HepG2 (cell line): ENCODE data around the gene HEXD. TPM values are rescaled to one million over a fixed set of nuclear protein-coding genes. Genes with fewer than 3 reads are reported as not detected.

Source experiments
- ATAC-seq: fragments of 200-7000 bp; cut with Tn5 transposase; 3 replicates; pipeline ENCODE4 v1.9.1; 2020; ENCODE audit warnings: mild to moderate bottlenecking, moderate library complexity
- BruUV-seq: library from RNA; stranded (reverse); fragments of 400-500 nt; replicated peaks from 2 replicates; lab custom pipeline; 2021; lab: Mats Ljungman, UMichigan
- CTCF ChIA-PET: fragments of 300-600 bp; formaldehyde crosslinking; extraction: SDS; loops from one replicate; lab custom pipeline; 2021; ENCODE audit warnings: low total read pairs, inconsistent platforms, low intra/inter-chr PET ratio; lab: Yijun Ruan, JAX
- POLR2A ChIA-PET: fragments of 350-600 bp; sonication (Branson Sonifier 250); formaldehyde crosslinking; loops from one replicate; lab custom pipeline; 2020; ENCODE audit warnings: antibody characterized with exemption, inconsistent platforms; lab: Yijun Ruan, JAX
- DNase-seq: peaks from one replicate; pipeline ENCODE4 v3.0.0-alpha.2; 2015; ENCODE audit warnings: low spot score
- FAIRE-seq: peaks from 3 replicates; lab custom pipeline; 2011; peaks lifted over from hg19 to GRCh38; lab: Jason Lieb, UNC
- H2AFZ ChIP-seq: one replicate; pipeline ENCODE4 v1.6.1; 2011; ENCODE audit warnings: low read length, inconsistent platforms
- H3K27ac ChIP-seq: fragments of 300-600 bp; 3 replicates; pipeline ENCODE4 v1.8.0; 2011; ENCODE audit warnings: mixed run types, mild to moderate bottlenecking, mixed read lengths, low read length, inconsistent platforms; ENCODE audit not compliant: insufficient read depth; ENCODE audit errors: extremely low read length
- H3K27me3 ChIP-seq, 2 experiments: fragments of 200-600 bp in 1 of 2; 2 replicates in 1 of 2; 3 replicates in 1 of 2; pipeline versions ENCODE4 v1.6.0 to v1.8.0; 2011; ENCODE audit warnings: low read length in 2 of 2, mild to moderate bottlenecking in 2 of 2, moderate library complexity in 2 of 2, inconsistent platforms in 1 of 2; ENCODE audit not compliant: insufficient read depth in 2 of 2, control insufficient read depth in 1 of 2
- H3K36me3 ChIP-seq, 2 experiments: fragments of 200-600 bp in 1 of 2; replicated peaks in 1 of 2; 2 replicates in 1 of 2; 3 replicates in 1 of 2; pipeline versions ENCODE4 v1.5.1 to v1.8.0; 2011; ENCODE audit warnings: low read length in 2 of 2, inconsistent platforms in 1 of 2; ENCODE audit not compliant: insufficient read depth in 2 of 2, control insufficient read depth in 1 of 2
- H3K4me1 ChIP-seq: 2 replicates; pipeline ENCODE4 v1.5.1; 2012; ENCODE audit warnings: low read length, inconsistent platforms; ENCODE audit not compliant: insufficient read depth
- H3K4me2 ChIP-seq: 2 replicates; pipeline ENCODE4 v1.6.0; 2011; ENCODE audit warnings: low read depth, low read length, inconsistent platforms
- H3K4me3 ChIP-seq, 3 experiments: fragments of 200-600 bp in 1 of 3; sonication (generic), shearing (Covaris generic) in 1 of 3; replicated peaks in 1 of 3; 2 replicates each; pipeline ENCODE4 v1.5.1; 2011 to 2016; ENCODE audit warnings: low read length in 3 of 3, inconsistent platforms in 2 of 3, low read depth in 2 of 3, mild to moderate bottlenecking in 2 of 3, control low read depth in 1 of 3, mixed read lengths in 1 of 3; ENCODE audit not compliant: insufficient read depth in 1 of 3
- H3K79me2 ChIP-seq: one replicate; pipeline ENCODE4 v1.6.1; 2011; ENCODE audit warnings: low read length, inconsistent platforms; ENCODE audit not compliant: insufficient read depth
- H3K9ac ChIP-seq: 2 replicates; pipeline ENCODE4 v1.6.0; 2011; ENCODE audit warnings: mild to moderate bottlenecking, low read depth, low read length, inconsistent platforms; ENCODE audit not compliant: insufficient read depth
- H3K9me3 ChIP-seq: 2 replicates; pipeline ENCODE4 v1.5.1; 2012; ENCODE audit warnings: mild to moderate bottlenecking, low read length
- H4K20me1 ChIP-seq: 2 replicates; pipeline ENCODE4 v1.6.0; 2011; ENCODE audit warnings: inconsistent platforms, mild to moderate bottlenecking, low read length, moderate library complexity; ENCODE audit not compliant: insufficient read depth
- AGO2 ChIP-seq: fragments of 200-400 bp; formaldehyde crosslinking; optimal IDR thresholded peaks from 2 replicates; pipeline ENCODE3; 2017; ENCODE audit warnings: mild to moderate bottlenecking, low read depth, low read length, moderate library complexity
- HOXD1 ChIP-seq: sonication (generic); formaldehyde crosslinking; IDR thresholded peaks from 2 replicates; pipeline ENCODE4 v1.5.0; 2020; ENCODE audit warnings: missing genetic modification reagents
- NCOA1 ChIP-seq: sonication (generic); formaldehyde crosslinking; IDR thresholded peaks from 2 replicates; pipeline ENCODE4 v1.9.0; 2021; ENCODE audit warnings: missing genetic modification reagents
- ZBTB33 ChIP-seq: sonication (generic); formaldehyde crosslinking; IDR thresholded peaks from 2 replicates; pipeline ENCODE4 v1.4.0; 2020; ENCODE audit warnings: missing genetic modification reagents
- ZMAT3 ChIP-seq: sonication (generic); formaldehyde crosslinking; conservative IDR thresholded peaks from 2 replicates; pipeline ENCODE4 v1.7.0; 2021; ENCODE audit warnings: missing genetic modification reagents
- ZNF816 ChIP-seq: sonication (generic); formaldehyde crosslinking; IDR thresholded peaks from 2 replicates; pipeline ENCODE4 v1.8.0; 2022; ENCODE audit warnings: missing genetic modification reagents, mild to moderate bottlenecking, borderline replicate concordance
- WGBS: methylation state at CpG from one replicate; pipeline ENCODE4 v1.1.6; 2017; ENCODE audit warnings: low lambda C conversion rate; 5-methylcytosine and 5-hydroxymethylcytosine counted together
- in situ Hi-C: cut with HindIII; loops from 2 replicates; pipeline ENCODE4 v1.10.0; 2017; ENCODE audit warnings: low pct_unique_long_range_greater_than_20kb; ENCODE audit not compliant: extremely low pct_ligation_motif_present
- intact Hi-C: fragments of 100-400 bp; cut with micrococcal nuclease; formaldehyde crosslinking; loops from one replicate; pipeline ENCODE4 v1.10.0; 2022; ENCODE audit not compliant: unreplicated experiment
- polyA plus RNA-seq, 8 experiments: library from polyadenylated mRNA; depleted of rRNA in 3 of 8; stranded (reverse) in 7 of 8; unstranded in 1 of 8; fragments of >200 nt; fragmentation: Illumina TruSeq in 4 of 8; extraction: Trizol in 4 of 8; gene quantifications; 2 replicates each; pipeline versions ENCODE4 v1.2.1 to v1.2.3, GENCODE V29; 2011 to 2016; ENCODE audit warnings: low read depth in 4 of 8, missing spikeins in 1 of 8, mixed read lengths in 1 of 8; ENCODE audit not compliant: insufficient read depth in 1 of 8
- total RNA-seq, 5 experiments: library from RNA; depleted of rRNA; stranded (reverse); fragments of >200 nt; fragmentation: Illumina TruSeq; extraction: Trizol; gene quantifications; 2 replicates each; pipeline ENCODE4 v1.2.3, GENCODE V29; 2016; ENCODE audit warnings: low read depth in 1 of 5

HEXD gene
- total and polyA plus RNA-seq, 2 of the 13 experiments (the other 11 are each of a cell fraction or from before 2014, with no cell fraction given): 22.3 to 41.8 TPM

GRCh38 chr17:82396601-82397435, 21.3 kb upstream of the HEXD start (continued):
- no peak for TF ChIP-seq HOXD1
- no peak for TF ChIP-seq NCOA1 (CRISPR knock-in tag)
- TF ChIP-seq ZNF816 (CRISPR knock-in tag): no peak

- intact Hi-C loops (no loop called here), in situ Hi-C loops (no loop called here)
- no peak overlapping the region for H3K9ac ChIP-seq
- H3K36me3 ChIP-seq: peaks cover 10 to 32% of the 10 kb centered on the region in 2 experiments; a peak in 4 of 5 replicates
- FAIRE-seq (no peak), ATAC-seq (peak; percentile 17), DNase-seq (no peak)
- no peaks in the 10 kb centered on the region for H4K20me1 ChIP-seq
- TF ChIP-seq AGO2 (peak; percentile 45), ZMAT3 (no peak), ZBTB33 (0 out of 2 replicates have a peak, but pooled peaks have one; percentile 33)
- no peaks in the 10 kb centered on the region for H3K79me2 ChIP-seq
- CTCF ChIA-PET: no interaction called here
- H3K9me3 ChIP-seq: no peaks in the 10 kb centered on the region
- no TSS peak for BruUV-seq
- H2AFZ ChIP-seq: no peak overlapping the region
- H3K4me1 ChIP-seq: peaks cover 4% of the 10 kb centered on the region
- WGBS: 90% methylated on average over 34 of the region's 38 CpGs
- POLR2A ChIA-PET: no interaction called here
- H3K4me2 ChIP-seq: no peak overlapping the region
- H3K27ac ChIP-seq: no peak overlapping the region
- no peaks in the 10 kb centered on the region for H3K27me3 ChIP-seq
- no peak overlapping the region for H3K4me3 ChIP-seq
Measured at GRCh38 chr17:82397449-82398335, 20.5 kb upstream of the HEXD start.
